Upper lobe of left lung (tissue), 4 donors: Measurements from ENCODE around the gene PCNP.

ENCODE experiments used
- EP300 ChIP-seq, 4 donors: sonication (generic); formaldehyde crosslinking; IDR thresholded peaks; one replicate each; pipeline ENCODE4 v1.5.1; 2017; ENCODE audit warnings: antibody characterized with exemption in 4 of 4, control low read depth in 2 of 4
- POLR2A ChIP-seq, 4 donors: fragments of 450-650 bp; IDR thresholded peaks; one replicate each; pipeline ENCODE4 v1.5.1; 2016 to 2017; ENCODE audit warnings: antibody characterized with exemption in 4 of 4, mild to moderate bottlenecking in 2 of 4
- POLR2AphosphoS5 ChIP-seq, 2 donors: sonication (generic); formaldehyde crosslinking; IDR thresholded peaks; one replicate each; pipeline ENCODE4 v1.5.1; 2017; ENCODE audit warnings: antibody characterized with exemption in 2 of 2
- TF ChIP-seq, protein P1 (sequence below), 6 experiments: fragments of 450-650 bp in 4 of 6; fragments of 200-600 bp in 2 of 6; sonication (generic) in 2 of 6; IDR thresholded peaks; one replicate each; pipeline ENCODE4 v1.5.1; 2016 to 2019; ENCODE audit warnings: antibody characterized with exemption in 6 of 6

DNA sequence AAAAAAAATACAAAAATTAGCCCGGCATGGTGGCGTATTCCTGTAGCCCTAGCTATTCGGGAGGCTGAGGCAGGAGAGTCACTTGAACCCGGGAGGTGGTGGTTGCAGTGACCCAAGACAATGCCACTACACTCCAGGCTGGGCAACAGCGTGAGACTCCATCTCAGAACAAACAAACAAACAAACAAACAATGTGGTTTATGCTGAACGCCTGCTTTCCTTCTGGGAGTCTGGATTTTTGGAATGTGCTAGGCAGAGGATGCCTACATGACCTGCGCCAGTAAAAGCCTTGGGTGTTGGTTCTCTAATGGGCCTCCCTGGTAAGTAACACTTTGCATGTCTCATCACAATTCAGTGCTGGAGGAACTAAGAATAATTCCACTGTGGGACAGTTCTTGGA, 43.5 kb downstream of the PCNP start:
- TF ChIP-seq, protein P1, sequence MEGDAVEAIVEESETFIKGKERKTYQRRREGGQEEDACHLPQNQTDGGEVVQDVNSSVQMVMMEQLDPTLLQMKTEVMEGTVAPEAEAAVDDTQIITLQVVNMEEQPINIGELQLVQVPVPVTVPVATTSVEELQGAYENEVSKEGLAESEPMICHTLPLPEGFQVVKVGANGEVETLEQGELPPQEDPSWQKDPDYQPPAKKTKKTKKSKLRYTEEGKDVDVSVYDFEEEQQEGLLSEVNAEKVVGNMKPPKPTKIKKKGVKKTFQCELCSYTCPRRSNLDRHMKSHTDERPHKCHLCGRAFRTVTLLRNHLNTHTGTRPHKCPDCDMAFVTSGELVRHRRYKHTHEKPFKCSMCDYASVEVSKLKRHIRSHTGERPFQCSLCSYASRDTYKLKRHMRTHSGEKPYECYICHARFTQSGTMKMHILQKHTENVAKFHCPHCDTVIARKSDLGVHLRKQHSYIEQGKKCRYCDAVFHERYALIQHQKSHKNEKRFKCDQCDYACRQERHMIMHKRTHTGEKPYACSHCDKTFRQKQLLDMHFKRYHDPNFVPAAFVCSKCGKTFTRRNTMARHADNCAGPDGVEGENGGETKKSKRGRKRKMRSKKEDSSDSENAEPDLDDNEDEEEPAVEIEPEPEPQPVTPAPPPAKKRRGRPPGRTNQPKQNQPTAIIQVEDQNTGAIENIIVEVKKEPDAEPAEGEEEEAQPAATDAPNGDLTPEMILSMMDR (IDR thresholded peaks at IDR 0.05): no peak
- no peak for TF ChIP-seq POLR2AphosphoS5 (IDR thresholded peaks at IDR 0.05)
- no peak for TF ChIP-seq POLR2A (IDR thresholded peaks at IDR 0.05)
- TF ChIP-seq EP300 (IDR thresholded peaks at IDR 0.05): no peak
